ENCODE measurements around the gene ITGAX.

Gene ITGAX

GRCh38 chr16:31377210-31377903, 22.4 kb downstream of the ITGAX start:
- peaks cover 8% of the 10 kb centered on the region for H3K27me3 ChIP-seq
- TF ChIP-seq CTCF (IDR thresholded peaks at IDR 0.05; ENCODE audit: low read depth, low read length): no peak
- no peak overlapping the region for H3K4me3 ChIP-seq (ENCODE audit: low read depth, low read length)
- H3K4me1 ChIP-seq: no peaks in the 10 kb centered on the region
- H3K9me3 ChIP-seq: no peaks in the 10 kb centered on the region
- DNase-seq: no peak
- H3K36me3 ChIP-seq: no peaks in the 10 kb centered on the region

GRCh38 chr16:31380201-31380600, 25.2 kb downstream of the ITGAX start:
- no peak overlapping the region for H3K4me3 ChIP-seq (ENCODE audit: low read depth, low read length)
- DNase-seq: no peak
- TF ChIP-seq CTCF (IDR thresholded peaks at IDR 0.05; ENCODE audit: low read depth, low read length): no peak
- no peaks in the 10 kb centered on the region for H3K9me3 ChIP-seq
- 0 out of 2 replicates have a peak, but pooled peaks cover 4% of the 10 kb centered on the region for H3K27me3 ChIP-seq
- no peaks in the 10 kb centered on the region for H3K4me1 ChIP-seq
- no peaks in the 10 kb centered on the region for H3K36me3 ChIP-seq

- Histone ChIP-seq H3K9me3 (no peaks in the 10 kb centered on the region), H3K36me3 (no peaks in the 10 kb centered on the region), H3K4me1 (no peaks in the 10 kb centered on the region), H3K27me3 (0 out of 2 replicates have a peak, but pooled peaks cover 4% of the 10 kb centered on the region), H3K4me3 (ENCODE audit: low read depth, low read length) (no peak overlapping the region)
- peak; percentile 73 for TF ChIP-seq CTCF (IDR thresholded peaks at IDR 0.05; ENCODE audit: low read depth, low read length)
- peak; percentile 63 for DNase-seq
These were observed 27.6 kb downstream of the ITGAX start for GRCh38 chr16:31382485-31383161.

- no peak for DNase-seq
- H3K4me3 ChIP-seq (ENCODE audit: low read depth, low read length): no peak overlapping the region
- no peaks in the 10 kb centered on the region for H3K36me3 ChIP-seq
These were observed 30.7 kb downstream of the ITGAX start for GRCh38 chr16:31385680-31386079.

GRCh38 chr16:31386157-31386984, 31.4 kb downstream of the ITGAX start:
- H3K4me3 ChIP-seq (ENCODE audit: low read depth, low read length): no peak overlapping the region
- no peaks in the 10 kb centered on the region for H3K9me3 ChIP-seq
- H3K36me3 ChIP-seq: no peaks in the 10 kb centered on the region
- no peak for DNase-seq
- no peaks in the 10 kb centered on the region for H3K4me1 ChIP-seq
- peaks cover 9% of the 10 kb centered on the region; the same call in 1 of the 2 replicates for H3K27me3 ChIP-seq
- TF ChIP-seq CTCF (IDR thresholded peaks at IDR 0.05; ENCODE audit: low read depth, low read length): no peak

More at GRCh38 chr16:31385680-31386079, 30.7 kb downstream of the ITGAX start:
- H3K9me3 ChIP-seq: no peaks in the 10 kb centered on the region
- TF ChIP-seq CTCF (IDR thresholded peaks at IDR 0.05; ENCODE audit: low read depth, low read length): no peak
- no peaks in the 10 kb centered on the region for H3K4me1 ChIP-seq
- H3K27me3 ChIP-seq: peaks cover 9% of the 10 kb centered on the region; the same call in 1 of the 2 replicates

Data from BE2C (cell line).